ENCODE results near the gene MXD4.
A peak's percentile ranks its signal among the peaks of the same experiment; 100 is the strongest.
"Not testable (repeated sequence)": the region's sequence is repeated elsewhere in the genome, so short reads cannot be mapped to it uniquely, and the experiment has no call there.

The MXD4 gene

DNA sequence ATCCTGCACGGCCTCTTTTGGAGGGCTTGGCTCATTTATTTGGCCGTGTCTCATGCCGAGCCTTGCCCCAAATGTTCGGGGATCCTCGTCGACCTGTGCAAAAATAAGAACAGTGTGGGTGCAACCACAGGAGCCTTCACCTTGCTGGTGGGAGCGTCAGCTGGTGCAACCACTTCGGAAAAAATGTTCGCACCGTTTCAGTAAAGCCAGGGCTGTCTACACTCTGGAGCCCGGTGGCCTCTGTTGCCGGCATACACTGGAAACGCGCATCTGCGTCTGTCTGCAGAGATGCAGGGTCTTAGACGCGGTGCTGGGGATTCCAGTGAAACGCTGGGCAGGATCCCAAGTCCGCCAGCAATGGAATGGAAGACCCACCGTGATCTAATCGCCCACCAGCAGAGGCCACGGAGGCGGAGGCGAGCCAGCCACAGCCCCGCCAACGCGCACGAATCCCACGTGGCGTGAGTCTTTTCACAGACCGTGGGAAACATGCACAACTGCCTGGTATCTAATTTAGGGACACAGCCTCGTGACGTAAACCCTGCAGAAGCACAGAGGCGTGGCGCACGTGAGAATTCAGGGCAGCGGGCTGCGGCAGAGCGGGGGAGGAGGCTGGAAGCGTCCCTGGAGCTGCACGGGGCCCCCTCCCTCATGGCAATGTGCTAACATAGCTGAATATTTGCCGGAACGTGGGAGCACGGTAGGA lies 13.8 kb upstream of the MXD4 start:
- peak in 6 of 58 donors; percentile 23 to 55 (median 37) for DNase-seq

DNA sequence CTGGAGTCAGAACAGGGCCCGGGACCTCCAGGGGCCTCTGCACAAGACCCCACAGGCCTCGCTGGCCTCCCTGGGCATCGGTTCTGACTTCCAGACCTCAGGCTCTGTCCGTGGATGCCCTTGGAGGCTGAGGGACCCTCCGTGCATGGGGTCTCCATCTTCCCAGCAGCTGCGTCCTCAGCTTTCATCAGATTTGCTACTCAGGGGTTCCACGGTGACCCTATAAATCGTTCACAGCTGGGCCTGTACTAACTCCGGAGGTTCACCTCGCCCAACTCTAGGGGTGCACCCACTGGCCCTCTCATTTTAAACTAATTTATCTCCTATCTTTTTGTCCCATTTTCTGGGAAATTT lies 13.1 kb upstream of the MXD4 start:
- DNase-seq, result not testable (repeated sequence)

DNA sequence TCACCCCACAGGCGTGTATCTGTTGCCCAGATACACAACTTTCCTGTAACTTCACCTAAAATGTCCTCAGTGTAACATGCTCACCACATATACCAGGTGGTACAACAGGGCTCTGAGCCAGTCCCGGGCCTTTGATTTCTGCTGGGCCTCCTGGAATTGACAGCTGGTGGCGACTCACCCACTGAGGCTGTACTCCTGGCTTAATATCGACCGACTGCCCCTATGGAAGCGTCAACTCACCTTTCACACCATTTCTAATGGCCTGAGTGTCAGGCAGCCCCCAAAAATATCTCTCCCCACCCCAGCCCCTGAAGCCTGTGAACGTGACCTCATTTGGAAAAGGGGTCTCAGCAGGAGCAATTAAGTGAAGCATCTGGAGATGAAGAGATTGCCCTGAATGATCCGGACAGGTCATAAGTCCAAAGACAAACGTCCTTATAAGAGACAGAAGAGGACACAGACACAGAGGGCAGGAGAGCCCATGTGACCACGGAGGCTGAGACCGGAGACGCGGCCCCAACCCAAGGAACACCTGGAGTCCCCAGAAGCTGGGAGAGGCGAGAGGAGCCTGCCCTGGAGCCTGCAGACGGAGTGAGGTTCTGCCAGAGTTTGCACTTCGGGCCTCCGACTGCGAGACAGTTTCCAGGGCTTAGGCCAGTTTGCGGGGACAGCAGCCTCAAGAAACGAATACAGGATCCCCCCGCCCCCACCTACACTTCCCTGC lies 12.6 kb upstream of the MXD4 start:
- DNase-seq, result no peak

DNA sequence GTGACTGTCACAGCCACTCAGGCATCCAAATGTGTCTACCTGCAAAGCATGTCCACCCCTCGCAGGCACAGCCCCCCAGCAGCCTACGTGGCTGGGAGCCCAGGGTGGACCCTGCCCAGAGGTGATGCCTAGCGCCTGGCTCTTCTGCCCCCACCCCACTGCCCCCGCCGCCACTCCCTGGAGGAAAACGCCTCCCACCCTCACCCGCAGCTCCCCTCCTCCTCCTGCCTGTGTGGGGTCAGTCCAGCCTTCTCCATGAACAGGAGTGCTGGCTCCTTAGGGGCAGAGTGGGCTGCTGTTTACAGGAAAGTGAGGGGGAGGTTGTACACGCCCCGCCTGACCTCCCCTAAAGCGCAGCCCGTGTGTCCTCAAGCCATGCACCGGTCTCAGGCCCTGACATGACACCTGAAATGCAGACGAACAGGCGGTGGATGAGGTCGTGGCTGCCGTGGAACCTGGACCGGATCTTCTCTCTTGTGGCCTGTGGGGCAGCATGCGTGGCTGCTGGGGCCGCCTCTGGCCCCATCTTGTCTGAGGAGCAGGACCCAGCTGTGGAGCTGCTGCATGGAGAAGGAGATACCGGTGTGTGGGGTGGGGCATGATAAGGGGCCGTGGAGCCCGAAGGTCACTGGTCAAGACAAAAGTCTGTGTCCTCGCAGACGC lies 11.9 kb upstream of the MXD4 start:
- DNase-seq, result no peak

DNA sequence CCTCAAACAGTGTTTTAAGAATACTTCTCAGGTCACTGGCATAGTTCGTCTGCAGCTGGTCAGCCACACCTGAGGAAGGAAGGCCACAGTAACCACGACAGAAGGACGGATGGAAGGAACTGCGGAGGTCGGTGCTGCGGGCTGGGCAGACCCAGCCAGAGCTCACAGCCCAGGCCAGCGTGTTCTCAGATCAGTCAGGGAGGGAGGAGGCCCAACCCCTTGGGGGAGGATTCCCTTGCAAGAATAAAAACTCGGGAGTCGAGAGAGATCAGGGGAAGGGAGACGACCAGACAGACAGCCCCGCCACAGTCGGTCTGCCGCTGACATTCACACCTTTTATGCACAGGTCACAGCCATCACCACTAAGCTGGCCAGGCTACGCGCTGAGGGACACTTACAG lies 11.3 kb upstream of the MXD4 start:
- DNase-seq, result no peak

DNA sequence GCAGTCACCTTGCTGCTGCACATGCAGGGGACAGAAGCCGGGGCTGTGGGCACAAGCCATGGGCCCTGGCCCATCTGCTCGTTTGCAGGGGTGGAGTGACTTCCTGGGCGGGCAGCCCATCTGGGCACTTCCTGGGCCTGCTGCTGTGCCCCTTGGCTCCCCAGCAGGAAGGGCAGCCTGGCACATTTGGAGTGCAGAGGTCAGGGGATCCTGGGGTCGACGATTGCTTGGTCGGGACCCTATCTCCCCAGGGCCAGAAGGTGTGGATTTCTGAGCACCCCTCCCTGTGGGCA lies 10.9 kb upstream of the MXD4 start:
- no peak for DNase-seq

DNA sequence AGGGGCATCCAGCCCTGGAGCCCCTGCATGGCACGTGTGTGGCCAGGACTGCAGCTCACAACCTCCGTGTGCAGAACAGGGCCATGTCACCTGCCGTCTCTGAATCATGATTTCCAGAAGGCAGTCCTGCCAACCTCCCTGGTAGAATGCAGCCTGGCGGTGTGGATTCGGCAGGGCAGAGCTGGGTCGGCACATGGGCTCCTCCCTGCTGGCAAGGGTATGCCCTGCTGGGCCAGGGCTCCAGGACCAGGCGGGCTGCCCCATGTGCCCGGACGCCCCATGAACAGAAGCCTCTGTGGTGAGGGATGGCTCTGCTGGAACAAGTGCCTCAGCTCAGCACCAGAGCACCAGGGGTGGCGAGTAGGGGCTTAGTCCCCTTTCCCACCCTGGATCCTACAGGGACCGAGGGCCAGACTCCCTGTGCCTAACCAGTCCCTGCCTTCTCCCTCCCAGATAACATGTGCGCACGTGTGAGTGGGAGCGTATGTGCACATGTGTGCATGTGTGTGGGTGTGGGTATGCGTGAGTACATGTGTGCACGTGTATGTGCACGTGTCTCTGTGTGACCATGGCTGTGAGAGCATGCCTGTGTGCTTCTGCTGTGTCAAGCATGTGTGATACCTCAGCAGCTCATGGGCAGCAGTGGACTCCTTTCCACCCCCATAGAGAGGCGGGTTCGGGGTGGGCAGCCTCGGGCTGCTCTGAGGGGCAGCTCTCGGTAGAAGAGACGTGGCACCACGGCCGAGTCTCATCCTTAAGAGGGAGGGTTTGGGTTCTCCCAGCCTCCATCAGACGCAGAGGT lies 10.3 kb upstream of the MXD4 start:
- DNase-seq, result no peak

DNA sequence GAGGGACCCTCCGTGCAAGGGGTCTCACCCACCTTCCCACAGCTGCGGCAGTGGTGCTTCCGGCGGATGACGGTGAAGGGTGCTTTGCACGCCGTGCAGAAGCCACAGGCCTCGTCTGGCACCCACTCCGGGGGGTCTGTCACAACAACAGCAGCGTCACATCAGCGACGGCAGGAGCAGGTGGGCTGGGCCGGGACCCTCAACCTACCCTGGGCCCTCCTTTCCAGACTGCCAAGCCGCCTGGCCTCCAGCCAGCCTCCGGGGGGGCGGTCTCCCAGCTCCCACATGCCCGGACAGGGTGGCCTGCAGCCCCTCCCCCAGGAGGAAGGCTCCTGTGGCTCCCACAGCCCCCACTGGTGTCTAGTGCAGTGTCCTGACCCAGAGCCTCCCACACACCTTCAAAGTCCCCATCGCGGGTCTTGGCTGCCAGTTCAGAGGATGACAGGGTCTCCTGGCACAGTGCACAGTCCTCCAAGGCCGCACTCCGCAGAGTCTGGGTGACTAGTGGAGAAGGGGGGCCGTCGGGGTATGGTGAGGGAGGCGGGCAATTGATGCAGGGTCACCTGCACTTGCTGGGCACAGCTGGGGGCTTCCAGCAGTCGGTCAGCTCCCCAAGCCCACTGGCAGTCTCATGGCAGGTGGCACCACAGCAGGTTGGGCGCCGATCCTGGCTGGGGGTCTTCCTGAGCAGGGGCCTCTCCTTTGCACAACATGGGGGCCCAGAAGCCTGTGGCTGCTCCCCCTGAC lies 9.5 kb upstream of the MXD4 start:
- no peak for DNase-seq

DNA sequence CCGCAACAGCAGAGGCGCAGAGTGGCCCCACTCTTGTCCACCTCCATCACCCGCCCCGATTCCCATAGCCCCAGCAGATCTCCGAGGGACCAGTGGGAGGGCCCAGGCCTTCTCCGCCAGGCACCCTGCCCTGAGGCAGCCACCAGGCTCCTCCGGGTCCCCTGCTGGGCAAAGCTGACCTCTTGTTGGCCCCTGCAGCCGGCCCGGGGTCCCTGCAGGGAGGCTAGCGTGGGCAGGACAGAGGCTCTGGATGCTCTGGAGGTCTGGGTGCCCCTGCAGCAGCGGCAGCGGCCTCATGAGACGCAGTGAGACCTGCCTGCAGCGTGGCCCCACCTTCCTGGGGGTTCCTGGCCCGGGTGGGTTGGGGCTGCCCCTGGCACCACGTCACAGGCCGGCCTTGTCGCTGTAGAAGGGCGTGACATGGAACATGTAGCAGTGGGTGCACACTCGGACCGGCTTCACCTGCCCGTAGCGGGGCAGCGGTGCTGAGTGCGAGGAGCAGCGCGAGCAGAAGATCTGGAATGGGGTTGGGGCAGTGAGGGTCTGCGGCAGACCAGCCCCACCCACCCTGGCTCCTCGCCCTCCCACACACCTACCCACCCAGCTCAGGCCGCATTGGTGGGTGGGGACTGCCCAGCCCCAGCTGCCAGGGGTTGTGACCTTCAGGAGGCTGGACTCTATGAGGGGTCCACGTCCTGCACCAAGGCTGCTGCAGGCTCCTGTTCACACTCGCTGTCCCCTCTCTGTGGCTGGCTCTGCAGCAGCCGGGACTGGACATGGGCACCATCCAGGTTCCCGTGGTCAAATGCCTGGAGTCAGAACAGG lies 8.6 kb upstream of the MXD4 start:
- DNase-seq, result no peak

DNA sequence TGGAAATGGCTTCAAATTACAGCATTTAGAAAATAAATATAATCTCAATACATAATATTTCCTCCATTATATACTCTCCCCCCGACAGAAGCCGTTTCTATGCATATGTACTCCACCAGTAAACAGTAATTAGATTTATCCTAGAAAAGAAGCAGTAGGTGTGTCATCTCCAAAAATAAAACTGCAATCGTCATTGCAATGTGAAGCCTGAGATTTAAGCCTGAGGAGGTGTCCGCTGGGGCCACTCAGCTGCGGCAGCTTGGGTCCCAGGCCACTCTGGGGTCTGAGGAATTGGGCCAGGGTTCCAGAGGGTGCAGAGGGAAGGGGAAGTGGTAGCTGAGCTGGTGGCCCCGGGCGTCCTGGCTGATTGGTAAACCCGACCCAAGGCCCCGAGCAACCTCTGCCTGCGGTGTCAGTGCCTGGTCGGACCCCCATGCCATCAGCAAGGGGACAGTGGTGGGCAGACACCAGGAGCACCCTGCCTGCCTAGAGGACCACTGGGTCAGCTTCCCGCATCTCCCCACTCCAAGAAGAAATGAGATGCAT lies 7.8 kb upstream of the MXD4 start:
- peak in 2 of 58 donors; percentile 26 to 37 for DNase-seq

DNA sequence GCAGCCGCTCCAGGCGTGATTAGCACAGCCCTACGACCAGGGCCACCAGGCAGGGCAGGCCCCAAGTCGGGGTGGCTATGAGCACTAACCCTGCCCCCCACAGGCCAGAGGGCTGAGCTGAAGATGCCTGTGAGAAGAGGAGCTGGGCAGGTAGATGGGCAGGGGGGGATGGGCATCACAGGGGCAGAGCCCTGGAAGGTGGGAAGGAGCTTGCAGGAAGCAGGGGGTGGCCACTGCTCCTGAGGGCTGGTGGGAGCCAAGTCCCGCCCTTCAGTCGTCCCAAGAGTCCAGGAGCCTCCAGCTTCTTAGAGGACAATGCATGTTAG lies 7.3 kb upstream of the MXD4 start:
- DNase-seq, result no peak

DNA sequence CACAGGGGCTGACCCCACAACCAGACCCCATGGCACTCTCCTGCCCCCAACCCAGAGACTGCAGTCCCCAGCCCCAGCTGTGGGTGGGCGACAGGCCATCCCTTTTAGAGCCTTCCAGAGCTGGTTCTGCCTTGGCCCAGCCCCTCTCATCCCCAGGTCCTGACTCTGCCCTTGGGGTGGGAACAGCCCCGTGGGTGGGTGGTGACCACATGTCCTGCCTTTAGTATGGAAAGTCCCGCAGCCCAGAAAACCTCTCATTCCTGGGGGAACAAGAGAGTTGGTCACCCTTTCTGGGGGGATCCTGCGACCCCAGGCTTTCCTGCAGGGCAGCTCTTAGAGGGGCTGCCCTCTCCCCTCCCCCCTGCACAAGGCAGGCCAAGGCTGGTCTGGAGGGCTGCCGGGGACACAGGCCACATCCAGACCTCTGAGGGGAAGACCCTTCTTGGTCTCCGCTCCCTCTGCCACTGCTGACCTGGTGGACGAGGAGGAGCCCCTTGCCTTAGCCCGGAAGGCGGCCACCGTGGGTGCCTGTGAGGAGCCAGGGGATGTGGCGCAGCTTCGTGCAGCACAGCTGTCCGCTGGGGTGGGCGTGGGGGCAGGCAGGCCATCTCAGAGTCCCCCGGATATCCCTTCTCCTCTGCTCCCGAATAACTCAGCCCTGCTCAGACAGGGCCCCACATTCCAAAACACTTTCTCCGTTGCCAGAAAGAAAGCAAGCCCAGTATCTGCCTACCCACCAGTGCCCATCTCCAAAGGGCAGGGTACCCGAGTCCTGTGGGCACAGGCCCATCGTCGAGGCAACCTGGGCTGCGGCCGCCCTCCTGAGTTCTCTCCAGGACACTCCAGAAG lies 6.7 kb upstream of the MXD4 start:
- no peak for DNase-seq

DNA sequence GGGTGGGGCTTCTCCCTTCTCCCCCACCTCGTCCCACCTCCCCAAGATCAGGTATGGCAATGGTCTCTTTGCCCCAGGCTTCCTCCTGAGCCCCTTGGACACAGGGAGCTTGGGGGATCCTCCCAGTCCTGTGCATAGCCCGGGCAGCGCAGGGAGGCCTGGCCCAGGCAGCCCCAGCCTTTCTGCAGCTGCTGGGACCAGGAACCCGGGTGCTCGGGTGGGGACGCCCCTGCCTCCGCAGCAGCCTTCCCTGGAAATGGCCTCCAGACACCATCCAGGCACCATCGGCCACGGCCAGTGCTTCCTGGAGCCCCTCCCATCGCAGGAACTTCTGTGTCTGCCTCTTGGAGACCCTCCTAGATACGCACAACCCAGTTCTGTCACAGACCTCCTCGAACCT lies 5.9 kb upstream of the MXD4 start:
- no peak for DNase-seq

DNA sequence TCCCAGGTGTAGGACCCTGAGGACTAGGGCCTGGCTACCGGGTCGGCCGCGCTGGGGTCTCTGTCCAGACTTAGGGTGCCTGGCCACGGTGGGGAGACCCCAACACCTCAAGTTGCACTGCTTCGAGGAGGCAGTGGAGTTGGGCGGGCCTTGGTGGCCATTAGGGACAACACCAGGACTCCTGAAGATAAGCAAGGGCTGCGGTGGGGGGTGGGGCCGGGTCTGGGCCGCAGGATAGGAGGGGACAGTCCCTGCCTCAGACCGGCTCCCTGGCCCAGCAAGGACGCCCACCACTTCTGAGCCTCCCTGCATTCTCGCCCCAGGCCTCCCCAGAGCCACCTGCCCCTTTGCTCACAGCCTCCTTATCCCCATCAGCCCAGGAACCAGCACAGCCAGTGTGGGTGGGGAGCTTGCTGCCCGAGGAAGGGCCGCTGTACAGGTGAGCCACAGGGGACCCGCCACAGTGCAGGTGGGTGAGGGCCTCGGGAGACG lies 5.5 kb upstream of the MXD4 start:
- no peak for DNase-seq

DNA sequence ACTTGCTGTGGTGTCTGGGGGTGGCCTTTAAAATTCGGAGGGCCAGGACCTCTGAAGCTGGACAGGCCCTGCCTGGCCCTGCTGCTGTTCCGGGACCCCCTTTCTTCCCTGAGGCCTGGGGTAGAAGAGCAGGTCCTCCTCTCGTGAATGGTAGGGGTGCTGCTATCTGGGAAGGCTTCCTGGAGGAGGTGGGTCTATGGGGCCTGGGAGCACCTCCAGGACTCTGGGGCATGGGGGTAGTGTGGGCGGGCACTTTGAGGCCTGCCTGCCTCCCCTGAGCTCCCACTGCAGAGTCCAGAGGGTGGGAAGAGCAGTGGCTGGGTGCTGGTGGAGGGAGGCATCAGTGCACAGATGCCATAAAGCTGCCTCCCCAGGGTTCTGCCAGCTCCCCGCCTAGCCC lies 4.9 kb upstream of the MXD4 start:
- no peak for DNase-seq

DNA sequence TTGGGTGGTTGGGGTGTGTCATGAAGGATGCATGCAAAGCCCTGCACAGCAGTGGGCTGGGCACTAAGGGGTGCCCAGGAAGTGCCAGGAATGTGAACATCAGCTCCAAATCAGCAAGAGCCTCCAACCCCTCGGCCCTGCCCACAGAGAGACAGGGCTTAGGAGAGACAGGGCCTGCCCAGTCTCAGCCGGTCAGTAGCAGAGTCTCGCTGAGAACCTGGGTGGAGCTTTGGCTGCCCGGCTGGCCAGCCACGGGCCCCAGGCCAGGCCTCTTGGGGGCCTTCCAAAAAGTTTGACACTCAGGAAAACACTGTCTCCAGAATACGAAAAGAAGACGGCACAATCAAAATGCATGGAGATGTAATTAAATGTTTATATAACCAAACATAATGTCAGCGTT lies 4.3 kb upstream of the MXD4 start:
- peak in 36 of 58 donors; percentile 11 to 67 (median 48) for DNase-seq

DNA sequence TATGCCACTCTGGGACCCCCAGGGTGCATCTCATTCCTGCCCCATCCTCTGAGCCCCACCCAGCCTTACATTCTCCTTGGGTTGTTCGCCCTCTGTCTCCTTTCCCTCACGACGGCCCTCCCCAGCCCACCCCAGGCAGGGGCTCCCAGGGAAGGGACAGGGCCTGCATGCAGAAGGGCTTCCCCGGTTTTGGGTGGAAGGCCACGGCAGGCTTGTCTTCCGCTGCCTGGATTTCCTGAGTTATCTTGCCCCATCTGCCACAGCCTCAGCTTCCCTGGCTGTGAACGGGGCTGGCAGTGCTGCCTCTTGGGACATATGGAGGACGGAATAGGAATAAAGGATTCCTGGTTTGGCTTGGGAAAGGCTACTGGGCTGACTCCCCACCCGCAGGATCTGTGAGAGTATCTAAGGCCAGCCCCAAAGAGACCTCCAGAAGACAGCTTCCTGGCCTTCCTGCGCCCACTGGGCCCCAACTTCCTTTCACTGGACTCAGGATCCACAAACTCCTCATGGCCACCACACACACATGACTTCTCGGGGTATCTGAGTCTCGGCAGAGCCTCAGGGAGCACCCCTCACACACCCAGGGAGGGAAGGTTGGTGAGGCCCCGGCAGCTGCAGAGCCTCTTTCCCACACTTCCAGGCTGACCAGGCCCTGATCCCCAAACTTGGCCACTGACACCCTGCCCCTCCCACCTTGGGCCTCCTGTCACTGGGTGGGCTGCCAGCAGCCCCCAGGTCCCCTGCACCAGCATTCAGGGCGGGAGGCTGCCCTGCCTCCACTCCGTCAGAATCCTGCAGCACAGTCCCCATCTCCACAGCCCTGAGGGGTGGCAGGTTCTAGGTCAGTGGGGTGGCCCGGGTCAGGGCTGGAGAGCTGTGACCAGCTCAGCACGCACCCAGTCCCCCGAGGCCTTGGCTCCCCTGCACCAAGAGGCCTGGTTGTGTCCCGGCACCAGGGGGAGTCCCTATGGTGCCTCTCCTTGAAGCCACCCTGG lies 3.5 kb upstream of the MXD4 start:
- DNase-seq, result no peak
